SK-N-SH (cell line): ENCODE results near the gene ACSS1. TPM values are rescaled to one million over a fixed set of nuclear protein-coding genes. Genes with fewer than 3 reads are reported as not detected.

Experiments
- CTCF ChIA-PET: fragments of 300-600, 350-600 bp; formaldehyde crosslinking; extraction: SDS; loops from one replicate; lab custom pipeline; 2021; lab: Yijun Ruan, JAX
- POLR2A ChIA-PET: fragments of 350-600 bp; sonication (Branson Sonifier 250); formaldehyde crosslinking; extraction: SDS; loops from one replicate; lab custom pipeline; 2020; ENCODE audit warnings: antibody characterized with exemption, inconsistent platforms; lab: Yijun Ruan, JAX
- DNase-seq: peaks from one replicate; pipeline ENCODE4 v3.0.0; 2012
- H2AFZ ChIP-seq: fragments of 200-600 bp; sonication (generic); 2 replicates; pipeline ENCODE4 v1.8.1; 2016; ENCODE audit warnings: antibody characterized with exemption, mild to moderate bottlenecking, low read depth
- H3F3A ChIP-seq: fragments of 200-600 bp; sonication (generic); replicated peaks from 2 replicates; pipeline ENCODE3; 2016; ENCODE audit warnings: antibody characterized with exemption, mild to moderate bottlenecking; ENCODE audit not compliant: insufficient read depth
- H3K27ac ChIP-seq, 2 experiments: fragments of 200-500 bp in 1 of 2; fragments of 200-600 bp in 1 of 2; sonication (Bioruptor generic) in 1 of 2; sonication (generic), shearing (Covaris generic) in 1 of 2; 2 replicates each; pipeline versions ENCODE4 v1.5.1 to v1.6.1; 2014 to 2016; ENCODE audit warnings: low read depth in 2 of 2, inconsistent platforms in 1 of 2, low read length in 1 of 2, mild to moderate bottlenecking in 1 of 2, mixed read lengths in 1 of 2
- H3K27me3 ChIP-seq: fragments of 200-600 bp; sonication (generic), shearing (Covaris generic); 2 replicates; pipeline ENCODE4 v1.6.1; 2016; ENCODE audit warnings: mixed run types; ENCODE audit not compliant: insufficient read depth
- H3K36me3 ChIP-seq, 2 experiments: fragments of 200-500 bp in 1 of 2; fragments of 200-600 bp in 1 of 2; sonication (Bioruptor generic) in 1 of 2; sonication (generic) in 1 of 2; replicated peaks in 1 of 2; 2 replicates each; pipeline versions ENCODE3 to v1.5.1; 2014 to 2016; ENCODE audit warnings: low read length in 1 of 2, mild to moderate bottlenecking in 1 of 2; ENCODE audit not compliant: insufficient read depth in 2 of 2, control insufficient read depth in 1 of 2
- H3K4me1 ChIP-seq, 2 experiments: fragments of 200-500 bp in 1 of 2; fragments of 200-600 bp in 1 of 2; sonication (Bioruptor generic) in 1 of 2; sonication (generic), shearing (Covaris generic) in 1 of 2; 2 replicates each; pipeline versions ENCODE4 v1.5.1 to v1.6.1; 2014 to 2016; ENCODE audit warnings: low read depth in 1 of 2, low read length in 1 of 2, mixed run types in 1 of 2; ENCODE audit not compliant: insufficient read depth in 2 of 2, control insufficient read depth in 1 of 2
- H3K4me2 ChIP-seq: fragments of 200-600 bp; sonication (generic), shearing (Covaris generic); 2 replicates; pipeline ENCODE4 v1.6.1; 2017; ENCODE audit warnings: mixed run types
- H3K4me3 ChIP-seq, 2 experiments: fragments of 200-500 bp in 1 of 2; fragments of 200-600 bp in 1 of 2; sonication (Bioruptor generic) in 1 of 2; sonication (generic), shearing (Covaris generic) in 1 of 2; 2 replicates each; pipeline versions ENCODE4 v1.5.1 to v1.8.1; 2014 to 2016; ENCODE audit warnings: low read depth in 2 of 2, inconsistent platforms in 1 of 2, low read length in 1 of 2, mild to moderate bottlenecking in 1 of 2, mixed read lengths in 1 of 2, moderate library complexity in 1 of 2
- H3K79me2 ChIP-seq: fragments of 200-600 bp; sonication (generic); 2 replicates; pipeline ENCODE4 v1.8.1; 2017; ENCODE audit warnings: mild to moderate bottlenecking; ENCODE audit not compliant: insufficient read depth
- H3K9ac ChIP-seq: fragments of 200-600 bp; sonication (generic); 2 replicates; pipeline ENCODE4 v1.6.1; 2017; ENCODE audit warnings: mixed run types
- H3K9me2 ChIP-seq: fragments of 200-600 bp; sonication (generic); 2 replicates; pipeline ENCODE4 v1.6.1; 2017; ENCODE audit warnings: mixed run types
- H3K9me3 ChIP-seq: fragments of 200-600 bp; sonication (generic); 2 replicates; pipeline ENCODE4 v1.6.1; 2017; ENCODE audit warnings: mixed run types, mild to moderate bottlenecking, moderate library complexity
- H4K20me1 ChIP-seq: fragments of 200-600 bp; sonication (generic); 2 replicates; pipeline ENCODE4 v1.6.1; 2017; ENCODE audit warnings: mild to moderate bottlenecking, mixed run types; ENCODE audit not compliant: insufficient read depth
- CHD2 ChIP-seq: fragments of 150-350 bp; IDR thresholded peaks from 2 replicates; pipeline ENCODE4 v1.6.1; 2018; ENCODE audit warnings: low read length; ENCODE audit not compliant: partially characterized antibody
- ELF1 ChIP-seq: IDR thresholded peaks from 2 replicates; pipeline ENCODE4 v1.4.0; 2012
- FOSL2 ChIP-seq: IDR thresholded peaks from 2 replicates; pipeline ENCODE4 v1.4.0; 2012; ENCODE audit warnings: low read depth, mild to moderate bottlenecking, moderate library complexity, borderline replicate concordance
- FOXJ3 ChIP-seq: sonication (generic); formaldehyde crosslinking; IDR thresholded peaks from 2 replicates; pipeline ENCODE4 v1.5.1; 2020; ENCODE audit warnings: mild to moderate bottlenecking, missing genetic modification reagents
- GABPA ChIP-seq: IDR thresholded peaks from 2 replicates; pipeline ENCODE4 v1.4.0; 2012; ENCODE audit warnings: low read depth, mild to moderate bottlenecking
- MAX ChIP-seq: IDR thresholded peaks from 2 replicates; pipeline ENCODE4 v1.4.0; 2012; ENCODE audit warnings: low read depth
- NFIC ChIP-seq: IDR thresholded peaks from 2 replicates; pipeline ENCODE4 v1.4.0; 2012; ENCODE audit warnings: borderline replicate concordance
- RCOR1 ChIP-seq: fragments of 150-350 bp; IDR thresholded peaks from 2 replicates; pipeline ENCODE4 v1.6.1; 2017; ENCODE audit warnings: antibody characterized with exemption, low read length
- RFX5 ChIP-seq: IDR thresholded peaks from 2 replicates; pipeline ENCODE4 v1.6.1; 2012; ENCODE audit warnings: mild to moderate bottlenecking, improper control_type of control experiment, low read length
- TCF12 ChIP-seq: IDR thresholded peaks from 2 replicates; pipeline ENCODE4 v1.4.0; 2012
- TEAD4 ChIP-seq: IDR thresholded peaks from 2 replicates; pipeline ENCODE4 v1.4.0; 2012; ENCODE audit warnings: mild to moderate bottlenecking, borderline replicate concordance; ENCODE audit not compliant: insufficient read depth
- USF2 ChIP-seq: fragments of 150-350 bp; IDR thresholded peaks from 2 replicates; pipeline ENCODE4 v1.6.1; 2017; ENCODE audit warnings: antibody characterized with exemption, low read length, low read depth, borderline replicate concordance
- YY1 ChIP-seq: IDR thresholded peaks from 2 replicates; pipeline ENCODE4 v1.4.0; 2012; ENCODE audit warnings: low read depth, mild to moderate bottlenecking
- WGBS: methylation state at CpG from one replicate; pipeline ENCODE4 v1.1.6; 2017; ENCODE audit warnings: low lambda C conversion rate; 5-methylcytosine and 5-hydroxymethylcytosine counted together
- polyA plus RNA-seq, 3 experiments: library from polyadenylated mRNA; depleted of rRNA; stranded (reverse); fragments of >200 nt; gene quantifications; 2 replicates each; pipeline ENCODE4 v1.2.3, GENCODE V29; 2012
- TF ChIP-seq, protein P1 (sequence below): fragments of 150-350 bp; IDR thresholded peaks from 2 replicates; pipeline ENCODE4 v1.6.1; 2016; ENCODE audit warnings: mild to moderate bottlenecking, low read depth, low read length
- TF ChIP-seq, protein P2 (sequence below): IDR thresholded peaks from 2 replicates; pipeline ENCODE4 v1.4.0; 2012; ENCODE audit warnings: low read depth, borderline replicate concordance

ACSS1 gene
- polyA plus RNA-seq, 1 of the 3 experiments (the other 2 are of a cell fraction), result 2.0 TPM

GRCh38 chr20:24977336-24977735 is 80.6 kb downstream of the ACSS1 start (continued):
- TF ChIP-seq TEAD4, result no peak

GRCh38 chr20:24972341-24972740 is 85.6 kb downstream of the ACSS1 start:
- H3K4me3 ChIP-seq, result no peak overlapping the region
- no peak overlapping the region for H3K4me2 ChIP-seq

GRCh38 chr20:24971376-24972101 is 86.4 kb downstream of the ACSS1 start:
- ChIA-PET CTCF (no interaction called here), POLR2A (no interaction called here)
- Histone ChIP-seq H3K4me3 (no peak overlapping the region), H2AFZ (no peak overlapping the region), H3K27me3 (no peaks in the 10 kb centered on the region), H3K9me3 (peaks cover 11% of the 10 kb centered on the region; the same call in 1 of the 2 replicates), H3K9ac (no peak overlapping the region), H3K36me3 (peaks cover 26 to 61% of the 10 kb centered on the region in 2 experiments), H3K27ac (no peak overlapping the region), H3K4me2 (no peak overlapping the region), H3F3A (no peaks in the 10 kb centered on the region), H3K9me2 (no peaks in the 10 kb centered on the region), H3K79me2 (no peaks in the 10 kb centered on the region; the same call in 1 of the 2 replicates), H4K20me1 (no peaks in the 10 kb centered on the region), H3K4me1 (no peaks in the 10 kb centered on the region)
- TF ChIP-seq FOXJ3 (CRISPR knock-in tag) (no peak), CHD2 (no peak), RFX5 (no peak), TCF12 (no peak), MAX (no peak), FOSL2 (no peak), RCOR1 (no peak), USF2 (no peak)
- TF ChIP-seq, protein P1, sequence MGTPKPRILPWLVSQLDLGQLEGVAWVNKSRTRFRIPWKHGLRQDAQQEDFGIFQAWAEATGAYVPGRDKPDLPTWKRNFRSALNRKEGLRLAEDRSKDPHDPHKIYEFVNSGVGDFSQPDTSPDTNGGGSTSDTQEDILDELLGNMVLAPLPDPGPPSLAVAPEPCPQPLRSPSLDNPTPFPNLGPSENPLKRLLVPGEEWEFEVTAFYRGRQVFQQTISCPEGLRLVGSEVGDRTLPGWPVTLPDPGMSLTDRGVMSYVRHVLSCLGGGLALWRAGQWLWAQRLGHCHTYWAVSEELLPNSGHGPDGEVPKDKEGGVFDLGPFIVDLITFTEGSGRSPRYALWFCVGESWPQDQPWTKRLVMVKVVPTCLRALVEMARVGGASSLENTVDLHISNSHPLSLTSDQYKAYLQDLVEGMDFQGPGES, result no peak
- TF ChIP-seq, protein P2, sequence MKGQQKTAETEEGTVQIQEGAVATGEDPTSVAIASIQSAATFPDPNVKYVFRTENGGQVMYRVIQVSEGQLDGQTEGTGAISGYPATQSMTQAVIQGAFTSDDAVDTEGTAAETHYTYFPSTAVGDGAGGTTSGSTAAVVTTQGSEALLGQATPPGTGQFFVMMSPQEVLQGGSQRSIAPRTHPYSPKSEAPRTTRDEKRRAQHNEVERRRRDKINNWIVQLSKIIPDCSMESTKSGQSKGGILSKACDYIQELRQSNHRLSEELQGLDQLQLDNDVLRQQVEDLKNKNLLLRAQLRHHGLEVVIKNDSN, result no peak
- no peak for DNase-seq
- WGBS, result 97% methylated on average over 6 of the region's 6 CpGs

More at GRCh38 chr20:24972341-24972740, 85.6 kb downstream of the ACSS1 start:
- DNase-seq, result no peak
- H3K79me2 ChIP-seq, result no peaks in the 10 kb centered on the region; the same call in 1 of the 2 replicates
- no peaks in the 10 kb centered on the region for H3K27me3 ChIP-seq
- H4K20me1 ChIP-seq, result no peaks in the 10 kb centered on the region
- H3K9ac ChIP-seq, result no peak overlapping the region
- H3K4me1 ChIP-seq, result no peaks in the 10 kb centered on the region
- 100% methylated on average over 2 of the region's 2 CpGs for WGBS
- H2AFZ ChIP-seq, result no peak overlapping the region
- H3K27ac ChIP-seq, result no peak overlapping the region
- no peaks in the 10 kb centered on the region for H3K9me2 ChIP-seq
- CTCF ChIA-PET, result no interaction called here
- peaks cover 28 to 64% of the 10 kb centered on the region in 2 experiments for H3K36me3 ChIP-seq
- POLR2A ChIA-PET, result no interaction called here
- H3F3A ChIP-seq, result no peaks in the 10 kb centered on the region
- no peak for TF ChIP-seq TCF12
- TF ChIP-seq YY1, result no peak
- no peak for TF ChIP-seq GABPA
- TF ChIP-seq CHD2, result no peak
- no peak for TF ChIP-seq NFIC
- TF ChIP-seq ELF1, result no peak
- H3K9me3 ChIP-seq, result peaks cover 14% of the 10 kb centered on the region; the same call in 1 of the 2 replicates
